DOHH2 (cell line): ENCODE data around the gene SENP8.

ENCODE experiments used
- H3F3A ChIP-seq: fragments of 200-600 bp; sonication (generic), shearing (Covaris generic); 2 replicates; pipeline ENCODE4 v1.6.0; 2016; ENCODE audit warnings: antibody characterized with exemption, mild to moderate bottlenecking; ENCODE audit not compliant: control insufficient read depth, insufficient read depth
- H3K27ac ChIP-seq: fragments of 200-600 bp; sonication (generic); 2 replicates; pipeline ENCODE4 v1.5.1; 2014; ENCODE audit warnings: low read depth, mild to moderate bottlenecking, low read length, moderate library complexity
- H3K27me3 ChIP-seq: fragments of 200-600 bp; sonication (generic); 2 replicates; pipeline ENCODE4 v1.6.1; 2014; ENCODE audit warnings: mild to moderate bottlenecking, low read length, mixed read lengths; ENCODE audit not compliant: control insufficient read depth
- H3K36me3 ChIP-seq: fragments of 200-600 bp; sonication (generic); 2 replicates; pipeline ENCODE4 v1.6.1; 2014; ENCODE audit warnings: mild to moderate bottlenecking, low read length, moderate library complexity, mixed read lengths; ENCODE audit not compliant: control insufficient read depth
- H3K4me1 ChIP-seq: fragments of 200-600 bp; sonication (generic); 2 replicates; pipeline ENCODE4 v1.6.1; 2014; ENCODE audit warnings: mild to moderate bottlenecking, low read length, mixed read lengths; ENCODE audit not compliant: control insufficient read depth
- H3K4me2 ChIP-seq: fragments of 200-600 bp; sonication (generic); 2 replicates; pipeline ENCODE4 v1.6.0; 2014; ENCODE audit warnings: mild to moderate bottlenecking, low read length, moderate library complexity
- H3K4me3 ChIP-seq: fragments of 200-600 bp; sonication (generic); 2 replicates; pipeline ENCODE4 v1.5.1; 2014; ENCODE audit warnings: mild to moderate bottlenecking, low read length, mixed read lengths
- H3K79me2 ChIP-seq: fragments of 200-600 bp; sonication (generic); 2 replicates; pipeline ENCODE4 v1.6.1; 2014; ENCODE audit warnings: mild to moderate bottlenecking, low read length, mixed read lengths; ENCODE audit not compliant: control insufficient read depth
- H3K9me2 ChIP-seq: fragments of 200-600 bp; sonication (generic); replicated peaks from 2 replicates; pipeline ENCODE4 v1.6.1; 2014; ENCODE audit warnings: mild to moderate bottlenecking, low read length, mixed read lengths; ENCODE audit not compliant: control insufficient read depth
- H3K9me3 ChIP-seq: fragments of 200-600 bp; sonication (generic); 2 replicates; pipeline ENCODE4 v1.6.1; 2014; ENCODE audit warnings: antibody characterized with exemption, low read length, mixed read lengths; ENCODE audit not compliant: control insufficient read depth, insufficient read depth
- H4K20me1 ChIP-seq: fragments of 200-600 bp; sonication (generic); 2 replicates; pipeline ENCODE4 v1.6.0; 2014; ENCODE audit warnings: low read depth, mild to moderate bottlenecking, antibody characterized with exemption, low read length, moderate library complexity; ENCODE audit not compliant: control insufficient read depth, insufficient read depth
- CTCF ChIP-seq: fragments of 200-600 bp; sonication (generic); IDR thresholded peaks from one replicate; pipeline ENCODE4 v1.5.1; 2014; ENCODE audit warnings: antibody characterized with exemption, mild to moderate bottlenecking, low read depth, low read length; ENCODE audit not compliant: poor library complexity, severe bottlenecking
- EZH2phosphoT487 ChIP-seq: fragments of 200-600 bp; sonication (generic); IDR thresholded peaks from 2 replicates; pipeline ENCODE4 v1.6.1; 2017; ENCODE audit warnings: borderline replicate concordance, mild to moderate bottlenecking, antibody characterized with exemption, low read length, moderate library complexity, mixed read lengths

Gene SENP8

GRCh38 chr15:72160696-72161245 lies 42.6 kb downstream of the SENP8 start:
- Histone ChIP-seq H3F3A (no peaks in the 10 kb centered on the region), H3K27me3 (no peaks in the 10 kb centered on the region; the same call in 1 of the 2 replicates), H3K9me2 (no peaks in the 10 kb centered on the region), H3K4me3 (no peak overlapping the region), H3K9me3 (no peaks in the 10 kb centered on the region), H3K36me3 (no peaks in the 10 kb centered on the region), H3K79me2 (no peaks in the 10 kb centered on the region), H4K20me1 (no peaks in the 10 kb centered on the region), H3K4me1 (peaks cover 5% of the 10 kb centered on the region), H3K27ac (no peak overlapping the region), H3K4me2 (no peak overlapping the region)
- TF ChIP-seq CTCF, result no peak
- no peak for TF ChIP-seq EZH2phosphoT487

GRCh38 chr15:72161361-72162132 lies 43.3 kb downstream of the SENP8 start:
- Histone ChIP-seq H3K79me2 (no peaks in the 10 kb centered on the region), H3K4me1 (no peaks in the 10 kb centered on the region), H3K36me3 (no peaks in the 10 kb centered on the region), H4K20me1 (no peaks in the 10 kb centered on the region), H3K9me2 (no peaks in the 10 kb centered on the region), H3K27me3 (no peaks in the 10 kb centered on the region; the same call in 1 of the 2 replicates), H3K27ac (no peak overlapping the region), H3K4me3 (no peak overlapping the region), H3K4me2 (no peak overlapping the region), H3F3A (no peaks in the 10 kb centered on the region), H3K9me3 (no peaks in the 10 kb centered on the region)
- TF ChIP-seq EZH2phosphoT487 (no peak), CTCF (no peak)

DNA sequence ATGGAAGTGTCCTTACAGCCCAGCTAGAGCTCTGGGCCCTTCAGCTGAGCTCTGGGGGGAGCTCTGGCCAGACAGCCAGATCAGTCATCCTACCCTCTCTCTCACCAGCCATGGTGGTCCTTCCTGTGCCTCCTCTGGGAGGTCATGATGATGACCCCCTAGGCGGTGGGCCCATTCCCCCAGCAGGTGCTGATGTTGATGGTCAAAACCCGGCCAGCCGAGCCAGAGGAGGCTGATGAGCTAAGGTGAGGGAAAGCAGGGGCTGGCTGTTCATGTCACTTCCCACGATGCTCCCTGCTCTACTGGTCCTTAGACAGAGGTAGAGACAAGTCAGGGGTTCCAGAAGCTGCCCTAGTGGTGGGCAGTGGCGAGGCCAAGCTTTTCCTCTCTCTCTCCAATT lies 44.4 kb downstream of the SENP8 start:
- no peaks in the 10 kb centered on the region for H3F3A ChIP-seq
- no peaks in the 10 kb centered on the region for H4K20me1 ChIP-seq
- no peaks in the 10 kb centered on the region for H3K79me2 ChIP-seq
- TF ChIP-seq CTCF (no peak), EZH2phosphoT487 (no peak)
- H3K4me1 ChIP-seq, result no peaks in the 10 kb centered on the region
- no peak overlapping the region for H3K27ac ChIP-seq
- no peaks in the 10 kb centered on the region for H3K9me3 ChIP-seq
- H3K4me3 ChIP-seq, result no peak overlapping the region
- H3K9me2 ChIP-seq, result no peaks in the 10 kb centered on the region
- no peaks in the 10 kb centered on the region for H3K36me3 ChIP-seq
- H3K27me3 ChIP-seq, result peaks cover 5% of the 10 kb centered on the region
- H3K4me2 ChIP-seq, result no peak overlapping the region
